Omental fat pad (tissue), 4 donors: ENCODE results near the gene SYNE4. TPM values are rescaled to one million over a fixed set of nuclear protein-coding genes. Genes with fewer than 3 reads are reported as not detected.

Source experiments
- ATAC-seq: fragments of 150-250 bp; one replicate; pipeline ENCODE4 v1.9.1; 2016; ENCODE audit warnings: mild to moderate bottlenecking, moderate library complexity; ENCODE audit not compliant: low FRiP score
- DNase-seq: peaks from one replicate; pipeline ENCODE4 v3.0.0-alpha.2; 2019; ENCODE audit warnings: low spot score
- CTCF ChIP-seq, 3 donors: fragments of 450-650 bp; IDR thresholded peaks; one replicate each; pipeline ENCODE4 v1.5.1; 2016 to 2017; ENCODE audit warnings: antibody characterized with exemption in 3 of 3, mild to moderate bottlenecking in 3 of 3, moderate library complexity in 2 of 3
- total RNA-seq, 4 donors: library from RNA; depleted of rRNA; stranded (reverse); fragments of >200 nt; gene quantifications; one replicate each; pipeline ENCODE4 v1.1.0, GENCODE V29; 2016

Gene SYNE4
- total RNA-seq, 4 donors from 2014 or later = 0.28 to 0.79 (median 0.50) TPM; not detected in 1

GRCh38 chr19:35977446-35978222 lies 31.0 kb downstream of the SYNE4 start:
- DNase-seq (no peak), ATAC-seq (no peak)
- no peak for TF ChIP-seq CTCF (IDR thresholded peaks at IDR 0.05)

DNA sequence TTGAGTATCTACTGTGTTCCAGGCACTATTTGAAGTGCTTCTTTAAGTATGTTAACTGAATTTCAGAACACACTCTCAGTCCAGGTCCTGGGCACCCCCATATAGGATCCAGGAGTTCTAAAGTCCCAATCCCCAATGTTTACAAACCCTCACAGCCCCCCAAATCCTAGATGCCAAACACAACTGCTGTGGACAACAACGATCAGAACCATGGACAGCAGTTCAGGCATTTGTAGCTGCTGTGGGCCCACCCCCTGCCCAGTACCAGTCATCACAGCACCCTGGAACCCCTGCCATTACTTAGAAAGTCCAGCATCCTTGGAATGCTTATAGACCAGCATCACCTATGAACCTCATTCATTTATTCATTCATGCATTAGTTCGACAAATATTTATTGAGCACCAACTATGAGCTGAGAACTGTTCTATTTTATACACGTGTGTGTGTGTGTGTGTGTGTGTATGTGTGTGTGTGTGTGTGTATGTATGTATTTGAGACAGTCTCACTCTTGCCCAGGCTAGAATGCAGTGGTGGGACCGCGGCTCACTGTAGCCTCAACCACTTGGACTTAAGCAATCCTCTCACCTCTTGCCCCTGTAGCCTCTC lies 32.9 kb downstream of the SYNE4 start:
- ATAC-seq = no peak
- no peak for TF ChIP-seq CTCF (IDR thresholded peaks at IDR 0.05)
- no peak for DNase-seq

GRCh38 chr19:35973487-35973886 lies 35.1 kb downstream of the SYNE4 start:
- ATAC-seq (no peak), DNase-seq (no peak)
- no peak for TF ChIP-seq CTCF (IDR thresholded peaks at IDR 0.05)

GRCh38 chr19:35966771-35967170 lies 41.8 kb downstream of the SYNE4 start:
- no peak for DNase-seq
- TF ChIP-seq CTCF (IDR thresholded peaks at IDR 0.05) = no peak
- no peak for ATAC-seq

DNA sequence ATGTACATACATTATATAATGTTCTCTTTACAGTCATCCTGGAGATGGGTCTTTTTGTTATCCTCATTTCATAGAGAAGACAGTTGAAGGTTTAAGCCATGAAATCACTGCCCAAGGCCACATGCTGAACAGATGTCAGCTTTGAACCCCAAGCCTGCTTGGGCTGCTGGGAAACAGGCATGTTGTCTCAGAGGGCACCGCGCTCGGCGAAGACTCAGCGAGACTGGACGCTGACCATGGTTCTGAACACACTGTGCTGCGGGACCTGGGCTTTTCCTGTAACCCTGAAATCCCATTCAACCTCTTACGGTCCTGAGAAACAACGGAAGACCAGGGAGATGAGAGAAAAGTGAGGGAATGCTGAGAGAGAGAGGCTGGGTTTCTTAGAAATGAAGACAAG lies 45.1 kb downstream of the SYNE4 start:
- ATAC-seq = no peak
- TF ChIP-seq CTCF (IDR thresholded peaks at IDR 0.05) = no peak
- DNase-seq = no peak

DNA sequence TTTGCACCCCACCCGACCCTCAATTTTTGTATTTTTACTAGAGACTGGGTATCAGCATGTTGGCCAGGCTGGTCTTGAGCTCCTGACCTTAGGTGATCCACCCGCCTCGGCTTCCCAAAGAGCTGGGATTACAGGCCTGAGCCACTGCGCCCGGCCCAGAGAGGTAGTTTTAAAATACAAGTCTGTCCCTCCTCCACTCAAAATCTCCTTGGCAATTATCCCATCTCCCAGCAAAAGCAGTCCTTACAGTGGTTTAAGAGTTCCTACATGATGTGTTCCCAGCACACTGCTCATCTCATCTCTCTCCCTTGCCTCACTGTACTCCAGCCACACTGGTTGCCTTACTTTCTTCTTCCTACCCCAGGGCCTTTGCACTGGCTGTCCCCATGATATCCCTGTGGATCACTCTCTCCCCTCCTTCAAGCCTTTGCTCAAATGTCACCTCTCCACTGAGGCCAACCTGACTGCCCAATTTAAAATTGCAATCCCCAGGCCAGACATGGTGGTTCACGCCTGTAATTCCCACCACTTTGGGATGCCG lies 48.1 kb downstream of the SYNE4 start:
- no peak for DNase-seq
- ATAC-seq = no peak
- TF ChIP-seq CTCF (IDR thresholded peaks at IDR 0.05) = no peak

DNA sequence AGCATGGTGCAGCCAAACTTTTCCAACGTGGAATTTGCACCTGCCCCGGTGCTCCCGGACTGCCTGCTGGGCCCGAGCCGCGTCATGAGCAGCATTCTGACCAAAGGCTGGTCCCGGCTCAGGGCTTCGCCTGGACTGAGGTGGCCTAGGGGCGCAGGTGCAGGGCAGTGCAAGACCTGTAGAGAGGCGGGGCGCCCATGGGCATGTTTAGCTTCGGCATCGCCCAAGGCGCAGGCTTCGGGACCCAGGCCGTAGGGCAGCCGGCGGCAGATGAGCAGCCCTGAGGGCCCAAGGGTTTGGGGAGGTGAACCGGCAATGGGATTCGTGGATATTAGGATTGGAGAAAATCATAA lies 48.7 kb downstream of the SYNE4 start:
- ATAC-seq = no peak
- no peak for TF ChIP-seq CTCF (IDR thresholded peaks at IDR 0.05)

More for the DNA sequence above, 48.7 kb downstream of the SYNE4 start:
- no peak for DNase-seq
